ENCODE measurements around the gene PPP1R7.

The PPP1R7 gene

GRCh38 chr2:241135737-241136136 is 14.5 kb upstream of the PPP1R7 start:
- TF ChIP-seq POLR2A (IDR thresholded peaks at IDR 0.05; ENCODE audit: extremely low read depth, insufficient read length) = no peak
- no peak for TF ChIP-seq MAX (IDR thresholded peaks at IDR 0.05; ENCODE audit: low read depth, low read length)
- TF ChIP-seq CTCF (IDR thresholded peaks at IDR 0.05; ENCODE audit: low read depth, low read length) = no peak
- no peak for TF ChIP-seq MYC (IDR thresholded peaks at IDR 0.05; ENCODE audit: low read depth, low read length)
- DNase-seq (ENCODE audit: low read depth) = no peak
- H3K4me3 ChIP-seq (ENCODE audit: low read depth, low read length) = no peak overlapping the region

- TF ChIP-seq CTCF (IDR thresholded peaks at IDR 0.05; ENCODE audit: low read depth, low read length) (no peak), MYC (IDR thresholded peaks at IDR 0.05; ENCODE audit: low read depth, low read length) (no peak), MAX (IDR thresholded peaks at IDR 0.05; ENCODE audit: low read depth, low read length) (no peak), POLR2A (IDR thresholded peaks at IDR 0.05; ENCODE audit: extremely low read depth, insufficient read length) (no peak)
- no peak for DNase-seq (ENCODE audit: low read depth)
- no peak overlapping the region for H3K4me3 ChIP-seq (ENCODE audit: low read depth, low read length)
Measured at GRCh38 chr2:241136191-241136590, 14.1 kb upstream of the PPP1R7 start.

GRCh38 chr2:241136661-241137260 is 13.5 kb upstream of the PPP1R7 start:
- TF ChIP-seq MAX (IDR thresholded peaks at IDR 0.05; ENCODE audit: low read depth, low read length) (no peak), MYC (IDR thresholded peaks at IDR 0.05; ENCODE audit: low read depth, low read length) (no peak), POLR2A (IDR thresholded peaks at IDR 0.05; ENCODE audit: extremely low read depth, insufficient read length) (no peak), CTCF (IDR thresholded peaks at IDR 0.05; ENCODE audit: low read depth, low read length) (no peak)
- DNase-seq (ENCODE audit: low read depth) = no peak
- no peak overlapping the region for H3K4me3 ChIP-seq (ENCODE audit: low read depth, low read length)

- no peak for TF ChIP-seq MAX (IDR thresholded peaks at IDR 0.05; ENCODE audit: low read depth, low read length)
- TF ChIP-seq MYC (IDR thresholded peaks at IDR 0.05; ENCODE audit: low read depth, low read length) = no peak
- no peak for TF ChIP-seq POLR2A (IDR thresholded peaks at IDR 0.05; ENCODE audit: extremely low read depth, insufficient read length)
- TF ChIP-seq CTCF (IDR thresholded peaks at IDR 0.05; ENCODE audit: low read depth, low read length) = no peak
- H3K4me3 ChIP-seq (ENCODE audit: low read depth, low read length) = no peak overlapping the region
- DNase-seq (ENCODE audit: low read depth) = no peak
Measured at GRCh38 chr2:241137276-241138190, 12.7 kb upstream of the PPP1R7 start.

- no peak overlapping the region for H3K4me3 ChIP-seq (ENCODE audit: low read depth, low read length)
- TF ChIP-seq MYC (IDR thresholded peaks at IDR 0.05; ENCODE audit: low read depth, low read length) = no peak
- TF ChIP-seq MAX (IDR thresholded peaks at IDR 0.05; ENCODE audit: low read depth, low read length) = no peak
- TF ChIP-seq CTCF (IDR thresholded peaks at IDR 0.05; ENCODE audit: low read depth, low read length) = no peak
- TF ChIP-seq POLR2A (IDR thresholded peaks at IDR 0.05; ENCODE audit: extremely low read depth, insufficient read length) = no peak
- no peak for DNase-seq (ENCODE audit: low read depth)
Measured at GRCh38 chr2:241138471-241138870, 11.8 kb upstream of the PPP1R7 start.

Measured in NB4 (cell line).